GM18505 (cell line): ENCODE measurements around the gene FREM1.

Experiments
- ATAC-seq: cut with Tn5 transposase; IDR thresholded peaks from one replicate; pipeline ENCODE4 v1.9.1; 2021; ENCODE audit not compliant: unreplicated experiment
- POLR2A ChIP-seq: IDR thresholded peaks from 4 replicates; pipeline ENCODE4 v1.6.1; 2011; ENCODE audit warnings: borderline replicate concordance; ENCODE audit not compliant: insufficient read depth, insufficient read length; ENCODE audit errors: extremely low read depth

Gene FREM1

GRCh38 chr9:14906000-14906399 is 4.2 kb downstream of the FREM1 start:
- ATAC-seq: no peak
- TF ChIP-seq POLR2A: no peak

- TF ChIP-seq POLR2A: no peak
- no peak for ATAC-seq
Observed at GRCh38 chr9:14903040-14903439, 7.2 kb downstream of the FREM1 start.

DNA sequence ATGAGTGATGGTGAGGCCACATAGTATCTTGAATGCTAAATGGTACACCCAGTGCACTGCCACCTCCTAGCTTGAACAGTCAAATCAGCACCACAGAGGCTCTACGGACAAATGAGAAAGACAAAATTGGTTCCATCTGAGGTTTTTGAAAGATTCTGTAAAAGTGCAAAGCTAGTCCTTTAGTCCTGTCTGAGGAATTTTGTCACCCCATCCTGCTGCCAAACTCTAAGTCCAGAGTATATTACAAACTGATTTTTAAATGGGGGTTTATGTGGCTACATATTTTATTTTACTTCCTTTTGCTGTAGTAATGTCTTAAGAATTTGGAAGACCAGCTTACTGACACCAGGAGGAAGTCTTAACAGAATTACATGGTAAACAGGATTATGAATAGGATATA is 7.7 kb downstream of the FREM1 start:
- ATAC-seq: no peak
- TF ChIP-seq POLR2A: no peak

DNA sequence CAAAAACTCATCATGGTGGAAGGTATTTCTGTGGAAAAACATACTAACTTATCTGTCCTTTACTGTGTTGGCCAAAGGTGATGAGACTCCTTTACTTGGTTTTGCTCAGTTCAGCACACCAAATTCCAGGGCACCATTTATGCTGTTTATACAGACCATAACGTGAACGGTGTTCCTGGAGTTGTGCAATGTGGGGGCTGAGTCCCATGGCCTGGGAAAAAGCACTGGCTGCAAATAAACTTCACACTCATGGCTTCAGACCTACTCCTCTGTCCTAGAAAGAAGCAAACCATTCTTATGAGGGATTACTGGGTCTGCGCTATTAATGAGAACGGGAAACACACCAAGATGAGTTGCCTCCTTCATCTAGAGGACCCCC is 10.4 kb downstream of the FREM1 start:
- no peak for ATAC-seq

DNA sequence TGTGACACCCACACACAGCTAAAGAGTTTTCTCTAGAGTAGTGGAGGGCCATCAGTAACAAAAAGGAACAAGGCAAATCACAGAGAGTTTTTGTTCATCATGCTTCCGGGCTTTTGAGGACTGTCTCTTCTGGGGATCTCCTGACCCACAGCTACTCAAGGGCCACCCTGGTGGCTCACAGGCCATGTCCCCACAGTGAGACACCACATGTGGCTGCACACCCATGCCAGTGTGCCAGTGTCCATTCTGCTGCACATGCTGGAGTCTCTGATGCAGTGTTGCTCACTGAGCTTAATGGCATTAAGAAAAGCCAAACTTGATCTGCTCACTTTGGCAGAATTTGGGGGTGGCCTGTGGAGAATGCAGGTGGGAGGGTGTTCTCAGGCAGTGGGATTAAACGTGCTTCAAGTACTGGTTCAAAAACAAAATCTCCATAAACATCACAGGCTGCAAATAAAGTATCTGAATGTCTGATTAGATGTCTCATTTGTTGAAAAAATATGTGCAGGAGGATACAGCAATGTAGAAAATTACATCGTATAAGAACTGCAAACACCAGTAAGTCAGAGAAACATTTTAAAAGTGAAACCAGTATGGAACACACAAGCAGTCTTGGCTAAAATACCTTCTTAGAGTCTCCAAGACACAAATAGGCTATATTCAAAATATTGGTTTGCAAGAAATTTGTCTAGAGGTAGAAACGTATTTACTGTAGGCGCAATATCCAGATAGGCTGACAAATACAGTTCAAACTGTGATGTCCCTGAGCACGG is 11.0 kb downstream of the FREM1 start:
- no peak for TF ChIP-seq POLR2A
- no peak for ATAC-seq

More for the DNA sequence above, 10.4 kb downstream of the FREM1 start:
- TF ChIP-seq POLR2A: no peak

GRCh38 chr9:14895806-14896205 is 14.4 kb downstream of the FREM1 start:
- no peak for TF ChIP-seq POLR2A
- no peak for ATAC-seq

- ATAC-seq: no peak
- no peak for TF ChIP-seq POLR2A
Observed at GRCh38 chr9:14893280-14893679, 16.9 kb downstream of the FREM1 start.

- no peak for TF ChIP-seq POLR2A
- ATAC-seq: no peak
Observed at GRCh38 chr9:14891332-14891731, 18.9 kb downstream of the FREM1 start.

DNA sequence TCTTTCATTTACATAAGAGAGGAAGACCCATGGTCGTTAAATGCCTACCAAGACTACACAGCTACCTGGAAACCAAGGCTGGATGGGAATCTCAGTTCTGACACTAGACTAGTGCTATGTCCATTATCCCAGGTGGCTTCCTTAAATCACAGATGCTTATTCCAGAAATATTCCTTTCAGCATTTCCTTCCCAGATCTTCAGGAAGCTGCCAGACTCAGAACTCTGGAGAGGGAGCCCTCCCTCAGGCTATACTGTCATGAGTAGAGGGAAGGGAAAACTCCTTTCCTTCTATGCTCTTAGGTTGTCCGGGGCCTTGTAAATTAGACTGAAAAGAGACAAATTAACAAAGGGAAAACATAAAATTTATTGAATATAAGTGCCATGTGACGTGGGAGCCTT is 20.8 kb downstream of the FREM1 start:
- no peak for ATAC-seq
- no peak for TF ChIP-seq POLR2A

GRCh38 chr9:14888875-14889274 is 21.4 kb downstream of the FREM1 start:
- TF ChIP-seq POLR2A: no peak
- ATAC-seq: no peak

DNA sequence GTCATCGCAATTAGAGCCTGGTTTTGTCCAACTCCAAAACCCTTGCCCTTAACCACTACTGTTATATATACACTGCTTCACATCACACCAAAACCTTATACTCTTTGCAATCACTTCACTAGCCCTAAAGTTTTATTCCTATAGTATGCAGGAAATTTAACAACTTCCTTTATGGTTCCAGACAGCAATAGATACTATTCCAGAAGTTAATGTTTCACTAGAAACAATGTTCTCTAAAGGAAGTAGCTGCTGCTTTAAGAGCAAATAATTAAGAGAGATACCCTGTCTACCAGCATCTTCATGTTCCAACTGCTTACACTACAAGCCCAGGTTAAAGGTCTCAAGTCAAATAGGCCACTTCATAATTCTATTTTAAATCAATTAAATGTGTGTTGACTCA is 22.0 kb downstream of the FREM1 start:
- TF ChIP-seq POLR2A: no peak
- no peak for ATAC-seq

- no peak for ATAC-seq
- TF ChIP-seq POLR2A: no peak
Observed at GRCh38 chr9:14887149-14887548, 23.1 kb downstream of the FREM1 start.

DNA sequence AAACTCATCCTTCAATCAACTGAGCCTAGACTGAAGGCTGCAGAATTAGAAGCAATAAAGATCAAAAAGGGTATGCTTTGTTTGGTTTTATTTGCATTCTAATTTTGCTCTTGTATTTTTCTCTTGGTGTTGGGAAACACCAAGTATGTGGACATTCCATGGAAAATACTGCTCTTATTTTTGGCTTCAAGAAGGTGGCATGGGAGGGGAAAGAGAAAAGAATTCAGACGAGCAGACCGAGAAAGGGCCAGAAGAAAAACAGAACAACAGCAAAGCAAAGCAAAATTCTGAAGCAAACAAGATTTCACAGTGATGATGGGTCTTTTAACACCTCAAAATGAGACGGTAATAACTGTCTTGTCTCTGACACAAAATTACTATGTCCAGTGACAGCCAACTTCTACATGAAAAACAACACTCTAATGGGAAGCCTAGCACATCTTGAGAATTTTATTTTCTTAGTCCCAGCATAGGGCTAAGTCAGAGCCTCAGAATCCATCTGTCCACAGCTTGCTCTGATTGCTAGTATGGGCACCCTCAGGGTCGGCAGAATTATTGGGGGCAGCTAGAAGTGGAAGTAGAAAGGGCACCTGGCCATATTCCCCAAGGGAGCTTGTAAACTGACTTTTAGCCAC is 26.8 kb downstream of the FREM1 start:
- TF ChIP-seq POLR2A: no peak
- ATAC-seq: no peak

- ATAC-seq: no peak
- no peak for TF ChIP-seq POLR2A
Observed at GRCh38 chr9:14882090-14882489, 28.1 kb downstream of the FREM1 start.
